Caco-2 (cell line): Measurements from ENCODE around the gene UCN. TPM values are rescaled to one million over a fixed set of nuclear protein-coding genes. Genes with fewer than 3 reads are reported as not detected.

Experiments used
- BruUV-seq: library from RNA; stranded (reverse); fragments of 400-500 nt; replicated peaks from 2 replicates; lab custom pipeline; 2021; lab: Mats Ljungman, UMichigan
- CTCF ChIA-PET: fragments of 300-600 bp; sonication (Branson Sonifier 250); formaldehyde crosslinking; loops from one replicate; lab custom pipeline; 2022; ENCODE audit warnings: antibody characterized with exemption; lab: Charles Lee
- POLR2A ChIA-PET: fragments of 300-600 bp; sonication (Branson Sonifier 250); formaldehyde crosslinking; loops from one replicate; lab custom pipeline; 2022; ENCODE audit warnings: antibody characterized with exemption; lab: Charles Lee
- DNase-seq, 2 experiments: peaks; one replicate each; pipeline versions ENCODE4 v3.0.0 to v3.0.0-alpha.2; 2020 to 2022
- H3K27me3 ChIP-seq: replicated peaks from 2 replicates; pipeline ENCODE4 v1.6.0; 2011; ENCODE audit warnings: low read length; ENCODE audit not compliant: control insufficient read depth, insufficient read depth
- H3K36me3 ChIP-seq: 2 replicates; pipeline ENCODE4 v1.5.1; 2011; ENCODE audit warnings: low read length; ENCODE audit not compliant: control insufficient read depth, insufficient read depth
- H3K4me1 ChIP-seq: fragments of 250-450 bp; sonication (Bioruptor Pico); 2 replicates; pipeline ENCODE4 v1.5.1; 2020; ENCODE audit warnings: mild to moderate bottlenecking
- H3K4me3 ChIP-seq: 2 replicates; pipeline ENCODE4 v1.5.1; 2011; ENCODE audit warnings: low read depth, mild to moderate bottlenecking, control low read depth, low read length
- H3K9me3 ChIP-seq: fragments of 250-450 bp; sonication (Bioruptor Pico); 2 replicates; pipeline ENCODE4 v1.5.1; 2020; ENCODE audit warnings: mild to moderate bottlenecking, moderate library complexity
- H3K27ac Mint-ChIP-seq: one replicate; pipeline ENCODE4 v1.8.0; 2022; ENCODE audit warnings: mixed read lengths; ENCODE audit not compliant: unreplicated experiment
- H3K27me3 Mint-ChIP-seq: one replicate; pipeline ENCODE4 v1.8.0; 2022; ENCODE audit warnings: mixed read lengths; ENCODE audit not compliant: insufficient read depth, unreplicated experiment
- H3K36me3 Mint-ChIP-seq: one replicate; pipeline ENCODE4 v1.8.0; 2022; ENCODE audit warnings: mild to moderate bottlenecking, mixed read lengths; ENCODE audit not compliant: insufficient read depth, unreplicated experiment
- H3K4me1 Mint-ChIP-seq: one replicate; pipeline ENCODE4 v1.8.0; 2022; ENCODE audit warnings: low read depth, mixed read lengths; ENCODE audit not compliant: unreplicated experiment
- H3K4me3 Mint-ChIP-seq: one replicate; pipeline ENCODE4 v1.8.0; 2022; ENCODE audit warnings: mild to moderate bottlenecking, moderate library complexity, mixed read lengths; ENCODE audit not compliant: unreplicated experiment
- H3K9me3 Mint-ChIP-seq: one replicate; pipeline ENCODE4 v1.8.0; 2022; ENCODE audit warnings: mixed read lengths; ENCODE audit not compliant: unreplicated experiment
- intact Hi-C: fragments of 100-400 bp; cut with micrococcal nuclease; formaldehyde crosslinking; loops from one replicate; pipeline ENCODE4 v1.10.0; 2022; ENCODE audit not compliant: unreplicated experiment
- total RNA-seq: library from RNA; stranded (reverse); gene quantifications from 2 replicates; pipeline ENCODE4 v1.2.3, GENCODE V29; 2022
- TF ChIP-seq, protein P1 (sequence below), 2 experiments: fragments of 200-600 bp in 1 of 2; IDR thresholded peaks; 1 replicate in 1 of 2; 2 replicates in 1 of 2; pipeline versions ENCODE4 v1.5.1 to v1.8.0; 2011 to 2022; ENCODE audit warnings: antibody characterized with exemption in 1 of 2, control low read depth in 1 of 2, inconsistent platforms in 1 of 2, low read depth in 1 of 2, low read length in 1 of 2, mild to moderate bottlenecking in 1 of 2, moderate library complexity in 1 of 2; ENCODE audit not compliant: insufficient read depth in 1 of 2, severe bottlenecking in 1 of 2, unreplicated experiment in 1 of 2

UCN gene
- total RNA-seq, 1 experiment from 2014 or later, result not detected

DNA sequence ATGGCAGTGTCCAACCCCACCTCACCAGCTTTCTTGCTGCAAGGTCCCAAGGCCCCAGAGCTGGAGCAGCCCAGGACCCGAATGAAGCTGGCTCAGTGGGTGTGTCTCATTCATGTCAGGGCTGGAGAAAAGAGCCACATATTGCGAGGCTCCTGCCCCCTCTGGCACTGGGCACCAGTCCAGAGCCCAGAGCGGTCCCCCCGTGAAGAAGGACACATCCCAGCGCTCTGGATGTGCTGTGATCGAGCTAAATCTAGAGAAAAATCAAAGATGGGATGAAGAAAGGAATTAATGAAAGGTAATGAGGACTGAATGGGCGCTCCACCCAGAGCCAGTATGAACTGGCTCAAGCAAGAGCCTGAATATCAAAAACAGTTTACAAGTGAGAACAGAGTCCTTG, 27.9 kb upstream of the UCN start:
- ChIA-PET CTCF (no interaction called here), POLR2A (no interaction called here)
- H3K27me3 Mint-ChIP-seq, result no peaks in the 10 kb centered on the region
- H3K27me3 ChIP-seq, result no peaks in the 10 kb centered on the region
- H3K9me3 Mint-ChIP-seq, result no peaks in the 10 kb centered on the region
- no peak overlapping the region for H3K27ac Mint-ChIP-seq
- no peak overlapping the region for H3K4me3 Mint-ChIP-seq
- no peaks in the 10 kb centered on the region for H3K9me3 ChIP-seq
- peaks cover 12% of the 10 kb centered on the region for H3K36me3 ChIP-seq
- DNase-seq, result no peak
- H3K4me3 ChIP-seq, result no peak overlapping the region
- TF ChIP-seq, protein P1, sequence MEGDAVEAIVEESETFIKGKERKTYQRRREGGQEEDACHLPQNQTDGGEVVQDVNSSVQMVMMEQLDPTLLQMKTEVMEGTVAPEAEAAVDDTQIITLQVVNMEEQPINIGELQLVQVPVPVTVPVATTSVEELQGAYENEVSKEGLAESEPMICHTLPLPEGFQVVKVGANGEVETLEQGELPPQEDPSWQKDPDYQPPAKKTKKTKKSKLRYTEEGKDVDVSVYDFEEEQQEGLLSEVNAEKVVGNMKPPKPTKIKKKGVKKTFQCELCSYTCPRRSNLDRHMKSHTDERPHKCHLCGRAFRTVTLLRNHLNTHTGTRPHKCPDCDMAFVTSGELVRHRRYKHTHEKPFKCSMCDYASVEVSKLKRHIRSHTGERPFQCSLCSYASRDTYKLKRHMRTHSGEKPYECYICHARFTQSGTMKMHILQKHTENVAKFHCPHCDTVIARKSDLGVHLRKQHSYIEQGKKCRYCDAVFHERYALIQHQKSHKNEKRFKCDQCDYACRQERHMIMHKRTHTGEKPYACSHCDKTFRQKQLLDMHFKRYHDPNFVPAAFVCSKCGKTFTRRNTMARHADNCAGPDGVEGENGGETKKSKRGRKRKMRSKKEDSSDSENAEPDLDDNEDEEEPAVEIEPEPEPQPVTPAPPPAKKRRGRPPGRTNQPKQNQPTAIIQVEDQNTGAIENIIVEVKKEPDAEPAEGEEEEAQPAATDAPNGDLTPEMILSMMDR (IDR thresholded peaks at IDR 0.05; ENCODE audit: insufficient read depth in 1 of 2, low read depth in 1 of 2, low read length in 1 of 2, severe bottlenecking in 1 of 2, unreplicated experiment in 1 of 2), result no peak
- intact Hi-C loops, result no loop called here
- no peaks in the 10 kb centered on the region for H3K4me1 Mint-ChIP-seq
- no peaks in the 10 kb centered on the region for H3K4me1 ChIP-seq
- BruUV-seq, result no TSS peak
- peaks cover 68% of the 10 kb centered on the region for H3K36me3 Mint-ChIP-seq

DNA sequence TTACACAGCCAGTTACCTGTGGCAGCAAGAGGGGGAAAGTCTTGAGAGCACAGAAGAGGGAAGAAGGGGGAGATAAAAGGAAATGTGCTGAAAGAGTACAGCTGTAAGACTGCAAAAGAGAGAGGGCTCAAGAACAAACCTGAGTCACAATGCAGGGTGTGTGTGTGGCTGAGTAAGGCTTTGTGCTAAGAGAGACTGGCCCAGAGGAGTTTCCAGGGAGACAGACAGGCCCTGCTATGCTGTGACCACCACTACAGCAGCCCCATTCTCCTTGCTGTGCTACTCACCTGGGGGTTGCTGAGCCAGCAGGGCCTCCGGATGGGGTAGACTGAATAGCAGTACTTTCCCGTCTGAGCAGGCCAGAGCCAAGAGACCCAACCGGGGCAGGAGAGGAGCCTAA, 27.1 kb upstream of the UCN start:
- Histone ChIP-seq H3K4me1 (no peaks in the 10 kb centered on the region), H3K27me3 (no peaks in the 10 kb centered on the region), H3K9me3 (no peaks in the 10 kb centered on the region), H3K4me3 (no peak overlapping the region), H3K36me3 (peaks cover 11% of the 10 kb centered on the region)
- H3K36me3 Mint-ChIP-seq, result peaks cover 59% of the 10 kb centered on the region
- no peak for DNase-seq
- TF ChIP-seq, protein P1 (IDR thresholded peaks at IDR 0.05; ENCODE audit: insufficient read depth in 1 of 2, low read depth in 1 of 2, low read length in 1 of 2, severe bottlenecking in 1 of 2, unreplicated experiment in 1 of 2), result no peak
- H3K4me3 Mint-ChIP-seq, result no peak overlapping the region
- intact Hi-C loops, result no loop called here
- no peaks in the 10 kb centered on the region for H3K27me3 Mint-ChIP-seq
- POLR2A ChIA-PET, result no interaction called here
- no peaks in the 10 kb centered on the region for H3K4me1 Mint-ChIP-seq
- CTCF ChIA-PET, result no interaction called here
- no peak overlapping the region for H3K27ac Mint-ChIP-seq
- H3K9me3 Mint-ChIP-seq, result no peaks in the 10 kb centered on the region
- BruUV-seq, result no TSS peak

DNA sequence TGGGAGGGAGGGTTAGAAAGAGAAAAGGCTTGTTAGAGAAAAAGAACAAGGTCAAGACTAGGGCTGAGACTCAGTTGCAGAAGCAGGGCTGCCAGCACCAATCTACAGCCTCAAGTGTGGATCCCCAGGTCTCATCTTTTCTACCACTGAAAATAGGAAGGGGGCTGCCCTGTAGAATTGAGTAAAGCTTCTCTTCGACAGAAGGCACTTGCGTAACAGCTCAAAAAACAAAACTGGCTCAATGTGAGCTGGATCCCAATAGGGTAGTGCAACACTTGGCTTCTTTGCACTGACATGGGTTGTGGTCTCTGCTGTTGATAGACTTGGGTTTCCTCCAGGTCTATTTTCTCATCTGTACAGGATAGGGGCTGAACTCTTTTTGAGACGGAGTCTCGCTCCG, 16.5 kb upstream of the UCN start:
- Histone ChIP-seq H3K4me3 (no peak overlapping the region), H3K4me1 (peaks cover 23% of the 10 kb centered on the region), H3K9me3 (no peaks in the 10 kb centered on the region), H3K36me3 (peaks cover 2% of the 10 kb centered on the region; the same call in 1 of the 2 replicates), H3K27me3 (no peaks in the 10 kb centered on the region)
- ChIA-PET POLR2A (no interaction called here), CTCF (no interaction called here)
- Mint-ChIP-seq H3K9me3 (no peaks in the 10 kb centered on the region), H3K27me3 (no peaks in the 10 kb centered on the region), H3K4me1 (peaks cover 24% of the 10 kb centered on the region), H3K27ac (no peak overlapping the region), H3K36me3 (peaks cover 60% of the 10 kb centered on the region), H3K4me3 (peak overlapping the region; percentile 8)
- DNase-seq, result no peak
- no TSS peak for BruUV-seq
- intact Hi-C loops, result no loop called here
- TF ChIP-seq, protein P1 (IDR thresholded peaks at IDR 0.05; ENCODE audit: insufficient read depth in 1 of 2, low read depth in 1 of 2, low read length in 1 of 2, severe bottlenecking in 1 of 2, unreplicated experiment in 1 of 2), result no peak
